GM21825 (cell line): ENCODE data around the gene CGB5.

Experiments
- ATAC-seq: cut with Tn5 transposase; IDR thresholded peaks from one replicate; pipeline ENCODE4 v1.9.1; 2021; ENCODE audit warnings: mild to moderate bottlenecking, moderate library complexity; ENCODE audit not compliant: unreplicated experiment

Gene CGB5

GRCh38 chr19:49085020-49085867 lies 41.6 kb downstream of the CGB5 start, which contains the start of gene SNRNP70:
Gene SNRNP70 (plus strand): TSS chr19:49085451. CDS start chr19:49086415, 964 bp downstream.
- peak; percentile 76 for ATAC-seq

- ATAC-seq, result no peak
These were observed 42.2 kb downstream of the CGB5 start for GRCh38 chr19:49085868-49086232.

- ATAC-seq, result no peak
These were observed 42.6 kb downstream of the CGB5 start for GRCh38 chr19:49086296-49086695.

GRCh38 chr19:49091391-49092038 lies 47.9 kb downstream of the CGB5 start:
- no peak for ATAC-seq

GRCh38 chr19:49092686-49093085 lies 49.0 kb downstream of the CGB5 start:
- ATAC-seq, result no peak
